ENCODE measurements around the gene INS. TPM values are rescaled to one million over a fixed set of nuclear protein-coding genes. Genes with fewer than 3 reads are reported as not detected.

INS gene
- total RNA-seq, 4 donors from 2014 or later = not detected

GRCh38 chr11:2135018-2135569, 25.9 kb downstream of the INS start:
- no peak for DNase-seq
- in situ Hi-C loops (cut with MboI; ENCODE audit: low pct_ligation_motif_present in 1 of 4, low pct_unique_long_range_greater_than_20kb in 1 of 4, low sequenced_read_pairs in 3 of 4) = no loop called here
- Histone ChIP-seq H3K27ac (no peak overlapping the region), H3K4me1 (peaks cover 0 to 25% (median 6%) of the 10 kb centered on the region in 4 donors), H3K9me3 (no peaks in the 10 kb centered on the region), H3K4me3 (no peak overlapping the region), H3K36me3 (no peaks in the 10 kb centered on the region), H3K27me3 (peaks cover 75% of the 10 kb centered on the region)
- 73% methylated on average over 26 of the region's 26 CpGs; no CpG with 5 or more reads in 1 of the 2 donors for WGBS, 2 donors (ENCODE audit: low coverage in 1 of 2)
- TF ChIP-seq CTCF (IDR thresholded peaks at IDR 0.05) (no peak), POLR2AphosphoS5 (IDR thresholded peaks at IDR 0.05) (no peak), EP300 (IDR thresholded peaks at IDR 0.05; ENCODE audit: low read depth) (no peak), POLR2A (IDR thresholded peaks at IDR 0.05) (no peak)
- intact Hi-C loops (cut with DNase I; ENCODE audit: low total_unique reads) = no loop called here

GRCh38 chr11:2134022-2135010, 26.7 kb downstream of the INS start:
- no peak for DNase-seq
- WGBS, 2 donors (ENCODE audit: low coverage in 1 of 2) = 58 to 70% methylated on average over 6 to 19 of the region's 19 CpGs
- in situ Hi-C loops (cut with MboI; ENCODE audit: low pct_ligation_motif_present in 1 of 4, low pct_unique_long_range_greater_than_20kb in 1 of 4, low sequenced_read_pairs in 3 of 4) (no loop called here), intact Hi-C loops (cut with DNase I; ENCODE audit: low total_unique reads) (no loop called here)
- H3K4me3 ChIP-seq = no peak overlapping the region
- no peak overlapping the region for H3K27ac ChIP-seq
- H3K27me3 ChIP-seq = peaks cover 67% of the 10 kb centered on the region
- H3K9me3 ChIP-seq = no peaks in the 10 kb centered on the region
- TF ChIP-seq POLR2AphosphoS5 (IDR thresholded peaks at IDR 0.05) (no peak), CTCF (IDR thresholded peaks at IDR 0.05) (no peak), POLR2A (IDR thresholded peaks at IDR 0.05) (no peak), EP300 (IDR thresholded peaks at IDR 0.05; ENCODE audit: low read depth) (no peak)
- peaks cover 0 to 20% (median 6%) of the 10 kb centered on the region in 4 donors for H3K4me1 ChIP-seq
- no peaks in the 10 kb centered on the region for H3K36me3 ChIP-seq

GRCh38 chr11:2133241-2134021, 27.6 kb downstream of the INS start:
- no peaks in the 10 kb centered on the region for H3K36me3 ChIP-seq

More at GRCh38 chr11:2133241-2134021, 27.6 kb downstream of the INS start:
- TF ChIP-seq CTCF (IDR thresholded peaks at IDR 0.05) (no peak), POLR2A (IDR thresholded peaks at IDR 0.05) (no peak), POLR2AphosphoS5 (IDR thresholded peaks at IDR 0.05) (no peak), EP300 (IDR thresholded peaks at IDR 0.05; ENCODE audit: low read depth) (no peak)
- Histone ChIP-seq H3K27ac (no peak overlapping the region), H3K4me3 (no peak overlapping the region), H3K4me1 (peaks cover 0 to 14% (median 3%) of the 10 kb centered on the region in 4 donors), H3K27me3 (peaks cover 59% of the 10 kb centered on the region), H3K9me3 (no peaks in the 10 kb centered on the region)
- in situ Hi-C loops (cut with MboI; ENCODE audit: low pct_ligation_motif_present in 1 of 4, low pct_unique_long_range_greater_than_20kb in 1 of 4, low sequenced_read_pairs in 3 of 4) (no loop called here), intact Hi-C loops (cut with DNase I; ENCODE audit: low total_unique reads) (no loop called here)
- DNase-seq = no peak
- WGBS, 2 donors (ENCODE audit: low coverage in 1 of 2) = 56 to 100% methylated on average over 1 to 33 of the region's 33 CpGs

Data from transverse colon (tissue), 4 donors.